Activated T-helper 17 cell treated with anti-CD3 and anti-CD28 coated beads, Interleukin-2, amount 50 U/mL, for 72 hours (primary cell): Measurements from ENCODE around the gene PNMA5. TPM values are rescaled to one million over a fixed set of nuclear protein-coding genes. Genes with fewer than 3 reads are reported as not detected.

Source experiments
- ATAC-seq: fragments of 150-1000 bp; cut with Tn5 transposase; replicated peaks from 2 replicates; pipeline ENCODE4 v1.10.0; 2021; ENCODE audit warnings: mild to moderate bottlenecking, moderate library complexity
- H3K27ac Mint-ChIP-seq: one replicate; pipeline ENCODE4 v1.8.0; 2022; ENCODE audit warnings: mixed read lengths
- H3K27me3 Mint-ChIP-seq: one replicate; pipeline ENCODE4 v1.8.0; 2022; ENCODE audit warnings: mixed read lengths
- H3K36me3 Mint-ChIP-seq: one replicate; pipeline ENCODE4 v1.8.0; 2022; ENCODE audit warnings: low read depth, mild to moderate bottlenecking, mixed read lengths
- H3K4me1 Mint-ChIP-seq: one replicate; pipeline ENCODE4 v1.8.0; 2022; ENCODE audit warnings: mixed read lengths
- H3K4me3 Mint-ChIP-seq: one replicate; pipeline ENCODE4 v1.8.0; 2022; ENCODE audit warnings: mild to moderate bottlenecking, mixed read lengths
- H3K9me3 Mint-ChIP-seq: one replicate; pipeline ENCODE4 v1.8.0; 2022; ENCODE audit warnings: mixed read lengths
- total RNA-seq, 2 donors: library from RNA; stranded (reverse); gene quantifications; one replicate each; pipeline ENCODE4 v1.2.3, GENCODE V29; 2022

Gene PNMA5
- total RNA-seq, 2 donors from 2014 or later: 0.13 to 0.17 TPM

DNA sequence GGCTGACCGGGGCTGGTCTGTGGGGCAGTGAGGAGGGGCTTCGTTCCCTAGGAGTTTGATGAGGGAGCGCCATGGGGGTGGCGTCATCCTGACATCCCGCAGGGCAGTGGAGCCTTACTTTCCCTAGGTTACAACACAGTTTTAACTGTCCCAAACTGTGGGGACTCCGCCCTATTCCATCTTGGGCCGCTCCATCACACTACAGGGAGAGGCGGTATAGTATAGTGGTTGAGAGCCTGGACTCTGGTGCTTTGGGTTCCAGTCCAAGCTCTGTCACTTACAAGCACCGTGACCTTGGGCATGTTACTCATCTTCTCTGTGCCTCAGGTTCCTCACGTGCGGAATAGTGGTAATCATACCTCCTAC lies 51.9 kb downstream of the PNMA5 start:
- Mint-ChIP-seq H3K27me3 (no peaks in the 10 kb centered on the region), H3K9me3 (no peaks in the 10 kb centered on the region), H3K4me3 (peak overlapping the region; percentile 88), H3K27ac (peak overlapping the region; percentile 69), H3K36me3 (no peaks in the 10 kb centered on the region), H3K4me1 (no peaks in the 10 kb centered on the region)
- ATAC-seq: peak; percentile 16

DNA sequence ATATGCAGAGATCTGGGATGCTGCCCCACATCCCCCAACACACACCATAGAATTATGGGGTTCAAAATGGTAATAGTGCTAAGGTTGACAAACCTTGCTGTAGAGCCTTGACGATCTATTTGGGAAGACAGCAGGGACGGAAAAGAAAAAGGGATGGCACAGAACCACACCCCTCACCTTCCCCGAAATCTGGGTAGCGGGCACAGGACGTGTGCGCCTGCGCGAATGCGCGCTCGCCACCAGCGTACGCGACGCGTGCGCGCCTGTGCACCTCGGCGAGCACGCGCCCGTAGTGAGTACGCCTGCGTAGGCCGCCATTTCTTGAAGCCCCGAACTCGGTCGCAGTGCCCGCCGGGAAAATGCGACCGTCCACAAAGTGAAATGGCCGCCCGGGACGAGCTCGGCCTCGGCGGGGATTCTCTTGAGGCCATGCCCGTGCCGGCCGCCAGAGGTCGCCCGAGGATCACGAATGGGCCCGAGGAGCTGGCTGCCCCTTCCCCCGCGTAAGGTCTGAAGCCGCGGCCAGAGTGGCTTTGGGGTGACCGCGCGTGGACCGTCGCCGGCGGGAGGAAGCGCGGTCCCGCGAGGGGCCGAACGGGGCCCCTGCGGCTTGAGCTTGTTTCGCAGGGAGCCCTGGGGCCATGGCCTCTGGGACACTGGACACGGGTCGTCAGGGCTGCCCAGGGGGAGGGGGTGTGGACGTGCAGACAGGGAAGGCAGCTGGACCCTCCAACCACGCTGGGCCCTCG lies 52.4 kb downstream of the PNMA5 start:
- H3K27ac Mint-ChIP-seq: peak overlapping the region; percentile 95
- no peaks in the 10 kb centered on the region for H3K27me3 Mint-ChIP-seq
- ATAC-seq: peak; percentile 96
- no peaks in the 10 kb centered on the region for H3K9me3 Mint-ChIP-seq
- H3K4me1 Mint-ChIP-seq: no peaks in the 10 kb centered on the region
- peak overlapping the region; percentile 88 for H3K4me3 Mint-ChIP-seq
- H3K36me3 Mint-ChIP-seq: no peaks in the 10 kb centered on the region

Other genes with a start within 250 kb of the PNMA5 start
- not detected for gene MAGEA2, start 240.3 kb downstream of the PNMA5 start, total RNA-seq
- gene CSAG3, start 234.9 kb downstream of the PNMA5 start, total RNA-seq: under 1 TPM in 1 of 2 donors, not detected in 1; 0.32 TPM
- not detected for gene MAGEA6, start 224.4 kb downstream of the PNMA5 start, total RNA-seq
- 1 to 10 TPM; 5.2 to 7.0 TPM for gene CETN2, start 163.4 kb downstream of the PNMA5 start, total RNA-seq
- gene NSDHL, start 163.1 kb downstream of the PNMA5 start, total RNA-seq: 10 to 100 TPM; 12.2 to 20.2 TPM
- 1 to 10 TPM; 2.3 TPM for gene ZNF185, start 96.0 kb downstream of the PNMA5 start, total RNA-seq
- gene PNMA3, start 62.4 kb upstream of the PNMA5 start, total RNA-seq: 1 to 10 TPM; 1.8 to 3.2 TPM
- gene PNMA6A, start 78.3 kb upstream of the PNMA5 start, total RNA-seq: under 1 TPM; 0.28 to 0.37 TPM
- not detected for gene MAGEA1, start 185.2 kb upstream of the PNMA5 start, total RNA-seq